RWPE2 (cell line): ENCODE data around the gene PJVK.
A peak's percentile ranks its signal among the peaks of the same experiment; 100 is the strongest.

Source experiments
- ATAC-seq: fragments of 200-7000 bp; cut with Tn5 transposase; 3 replicates; pipeline ENCODE4 v1.9.1; 2021; ENCODE audit warnings: low read depth
- DNase-seq: peaks from one replicate; pipeline ENCODE4 v3.0.0-alpha.2; 2020; ENCODE audit warnings: low spot score
- H3K27ac ChIP-seq: fragments of 450-650 bp; 2 replicates; pipeline ENCODE4 v1.5.1; 2017; ENCODE audit warnings: mild to moderate bottlenecking; ENCODE audit not compliant: poor library complexity, severe bottlenecking
- H3K27me3 ChIP-seq: fragments of 250-450 bp; sonication (Bioruptor Pico); 2 replicates; pipeline ENCODE4 v1.5.1; 2021; ENCODE audit warnings: mild to moderate bottlenecking, moderate library complexity; ENCODE audit not compliant: insufficient read depth, poor library complexity, severe bottlenecking
- H3K36me3 ChIP-seq: fragments of 250-450 bp; sonication (Bioruptor Pico); 2 replicates; pipeline ENCODE4 v1.5.1; 2020; ENCODE audit warnings: low read depth, mild to moderate bottlenecking, moderate library complexity
- H3K4me1 ChIP-seq: fragments of 250-450 bp; sonication (Bioruptor Pico); 2 replicates; pipeline ENCODE4 v1.5.1; 2021; ENCODE audit warnings: mild to moderate bottlenecking, moderate library complexity; ENCODE audit not compliant: insufficient read depth, poor library complexity, severe bottlenecking
- H3K4me3 ChIP-seq: fragments of 250-450 bp; sonication (Bioruptor Pico); 2 replicates; pipeline ENCODE4 v1.5.1; 2021; ENCODE audit warnings: mild to moderate bottlenecking, moderate library complexity; ENCODE audit not compliant: severe bottlenecking
- H3K9me3 ChIP-seq: fragments of 250-450 bp; sonication (Bioruptor Pico); 2 replicates; pipeline ENCODE4 v1.5.1; 2021; ENCODE audit warnings: mild to moderate bottlenecking, moderate library complexity; ENCODE audit not compliant: severe bottlenecking
- TF ChIP-seq, protein P1 (sequence below): fragments of 450-650 bp; IDR thresholded peaks from one replicate; pipeline ENCODE4 v1.5.1; 2017; ENCODE audit warnings: mild to moderate bottlenecking, moderate library complexity; ENCODE audit not compliant: poor library complexity, severe bottlenecking

Gene PJVK

GRCh38 chr2:178415979-178416378 lies 35.2 kb upstream of the PJVK start:
- peaks cover 23% of the 10 kb centered on the region for H3K4me1 ChIP-seq
- peaks cover 8% of the 10 kb centered on the region; the same call in 1 of the 2 replicates for H3K36me3 ChIP-seq
- no peak for ATAC-seq
- no peaks in the 10 kb centered on the region for H3K9me3 ChIP-seq
- no peak for DNase-seq
- TF ChIP-seq, protein P1, sequence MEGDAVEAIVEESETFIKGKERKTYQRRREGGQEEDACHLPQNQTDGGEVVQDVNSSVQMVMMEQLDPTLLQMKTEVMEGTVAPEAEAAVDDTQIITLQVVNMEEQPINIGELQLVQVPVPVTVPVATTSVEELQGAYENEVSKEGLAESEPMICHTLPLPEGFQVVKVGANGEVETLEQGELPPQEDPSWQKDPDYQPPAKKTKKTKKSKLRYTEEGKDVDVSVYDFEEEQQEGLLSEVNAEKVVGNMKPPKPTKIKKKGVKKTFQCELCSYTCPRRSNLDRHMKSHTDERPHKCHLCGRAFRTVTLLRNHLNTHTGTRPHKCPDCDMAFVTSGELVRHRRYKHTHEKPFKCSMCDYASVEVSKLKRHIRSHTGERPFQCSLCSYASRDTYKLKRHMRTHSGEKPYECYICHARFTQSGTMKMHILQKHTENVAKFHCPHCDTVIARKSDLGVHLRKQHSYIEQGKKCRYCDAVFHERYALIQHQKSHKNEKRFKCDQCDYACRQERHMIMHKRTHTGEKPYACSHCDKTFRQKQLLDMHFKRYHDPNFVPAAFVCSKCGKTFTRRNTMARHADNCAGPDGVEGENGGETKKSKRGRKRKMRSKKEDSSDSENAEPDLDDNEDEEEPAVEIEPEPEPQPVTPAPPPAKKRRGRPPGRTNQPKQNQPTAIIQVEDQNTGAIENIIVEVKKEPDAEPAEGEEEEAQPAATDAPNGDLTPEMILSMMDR = no peak
- H3K27ac ChIP-seq = no peak overlapping the region
- no peak overlapping the region for H3K4me3 ChIP-seq
- H3K27me3 ChIP-seq = no peaks in the 10 kb centered on the region

GRCh38 chr2:178417916-178418315 lies 33.3 kb upstream of the PJVK start:
- no peaks in the 10 kb centered on the region for H3K27me3 ChIP-seq
- DNase-seq (no peak), ATAC-seq (no peak)
- peaks cover 23% of the 10 kb centered on the region for H3K4me1 ChIP-seq
- TF ChIP-seq, protein P1 = no peak
- peak overlapping the region; percentile 21 for H3K27ac ChIP-seq
- no peaks in the 10 kb centered on the region for H3K9me3 ChIP-seq
- no peak overlapping the region for H3K4me3 ChIP-seq
- peaks cover 8% of the 10 kb centered on the region; the same call in 1 of the 2 replicates for H3K36me3 ChIP-seq

GRCh38 chr2:178418426-178418825 lies 32.8 kb upstream of the PJVK start:
- Histone ChIP-seq H3K27ac (peak overlapping the region; percentile 21), H3K4me1 (peaks cover 23% of the 10 kb centered on the region), H3K27me3 (no peaks in the 10 kb centered on the region), H3K36me3 (peaks cover 8% of the 10 kb centered on the region; the same call in 1 of the 2 replicates), H3K4me3 (no peak overlapping the region), H3K9me3 (no peaks in the 10 kb centered on the region)
- TF ChIP-seq, protein P1 = no peak
- ATAC-seq (peak; percentile 52), DNase-seq (no peak)

- H3K4me1 ChIP-seq = peaks cover 23% of the 10 kb centered on the region
- H3K4me3 ChIP-seq = no peak overlapping the region
- ATAC-seq (no peak), DNase-seq (no peak)
- peaks cover 8% of the 10 kb centered on the region; the same call in 1 of the 2 replicates for H3K36me3 ChIP-seq
- no peaks in the 10 kb centered on the region for H3K27me3 ChIP-seq
- H3K27ac ChIP-seq = no peak overlapping the region
- H3K9me3 ChIP-seq = no peaks in the 10 kb centered on the region
- TF ChIP-seq, protein P1 = peak; percentile 44
Observed at GRCh38 chr2:178419123-178419522, 32.1 kb upstream of the PJVK start.

DNA sequence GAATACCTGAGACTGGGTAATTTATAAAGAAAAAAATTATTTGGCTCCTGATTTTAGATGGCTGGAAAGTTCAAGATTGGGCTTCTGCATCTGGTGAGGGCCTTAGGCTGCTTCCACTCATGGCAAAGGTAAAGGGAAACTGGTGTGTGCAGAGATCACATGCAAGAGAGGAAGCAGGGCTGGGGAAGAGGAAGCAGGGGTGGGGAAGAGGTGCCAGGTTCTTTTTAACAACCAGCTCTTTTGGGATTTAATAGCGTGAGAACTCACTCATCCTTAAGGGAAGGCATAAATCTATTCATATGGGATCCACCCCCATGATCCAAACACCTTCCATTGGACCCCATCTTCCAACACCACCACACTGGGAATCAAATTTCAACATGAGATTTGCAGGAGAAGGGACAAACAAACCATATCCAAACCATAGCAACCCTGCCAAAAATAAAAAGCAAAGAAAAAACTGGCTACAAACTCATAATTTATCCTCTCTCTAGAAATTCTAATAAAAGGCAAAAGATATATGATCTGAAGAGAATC lies 30.6 kb upstream of the PJVK start:
- TF ChIP-seq, protein P1 = no peak
- no peaks in the 10 kb centered on the region for H3K9me3 ChIP-seq
- peaks cover 17% of the 10 kb centered on the region for H3K4me1 ChIP-seq
- H3K4me3 ChIP-seq = no peak overlapping the region
- H3K36me3 ChIP-seq = peaks cover 8% of the 10 kb centered on the region; the same call in 1 of the 2 replicates
- DNase-seq (no peak), ATAC-seq (no peak)
- H3K27ac ChIP-seq = no peak overlapping the region
- H3K27me3 ChIP-seq = no peaks in the 10 kb centered on the region
